ENCODE data around the gene DUSP1. TPM values are rescaled to one million over a fixed set of nuclear protein-coding genes. Genes with fewer than 3 reads are reported as not detected.

DUSP1 gene
- total and polyA plus RNA-seq, 9 of the 15 experiments (the other 6 are each of a cell fraction or from before 2014, with no cell fraction given), result 2.1 to 14.2 (median 8.5) TPM

DNA sequence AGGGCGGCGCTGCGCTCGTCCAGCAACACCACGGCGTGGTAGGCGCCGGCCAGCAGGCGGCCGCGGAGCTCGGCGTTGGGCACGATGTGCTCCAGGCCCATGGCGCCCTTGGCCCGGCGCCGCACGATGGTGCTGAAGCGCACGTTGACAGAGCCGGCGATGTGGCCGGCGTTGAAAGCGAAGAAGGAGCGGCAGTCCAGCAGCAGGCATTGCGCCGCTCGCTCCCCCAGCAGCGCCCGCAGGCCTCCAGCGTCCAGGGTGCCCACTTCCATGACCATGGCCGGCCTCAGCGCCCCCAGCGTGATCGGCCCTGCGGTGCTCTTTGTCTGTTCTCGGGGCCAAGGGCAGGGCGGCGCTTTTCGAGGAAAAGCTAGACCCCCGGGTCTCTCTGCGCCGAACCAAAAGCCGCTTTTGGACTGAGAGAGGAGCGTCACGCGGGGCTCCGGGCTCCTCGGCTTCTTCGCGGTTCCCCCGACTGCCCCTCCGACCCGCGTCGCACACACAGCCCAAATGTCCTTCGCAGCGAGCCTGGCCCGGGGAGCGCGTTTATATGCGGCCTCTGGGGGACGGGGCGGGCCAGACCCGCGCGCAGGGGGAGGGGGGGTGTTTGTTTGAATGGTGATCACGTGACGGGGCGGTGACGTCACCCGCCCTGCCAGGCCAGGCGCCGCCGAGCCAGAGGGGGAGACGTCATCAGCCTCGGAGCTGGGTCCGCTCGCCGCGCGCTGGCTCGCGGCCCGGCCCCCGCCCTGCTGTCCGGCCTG is at the start of gene DUSP1 (continued):
- TF ChIP-seq, protein P1, sequence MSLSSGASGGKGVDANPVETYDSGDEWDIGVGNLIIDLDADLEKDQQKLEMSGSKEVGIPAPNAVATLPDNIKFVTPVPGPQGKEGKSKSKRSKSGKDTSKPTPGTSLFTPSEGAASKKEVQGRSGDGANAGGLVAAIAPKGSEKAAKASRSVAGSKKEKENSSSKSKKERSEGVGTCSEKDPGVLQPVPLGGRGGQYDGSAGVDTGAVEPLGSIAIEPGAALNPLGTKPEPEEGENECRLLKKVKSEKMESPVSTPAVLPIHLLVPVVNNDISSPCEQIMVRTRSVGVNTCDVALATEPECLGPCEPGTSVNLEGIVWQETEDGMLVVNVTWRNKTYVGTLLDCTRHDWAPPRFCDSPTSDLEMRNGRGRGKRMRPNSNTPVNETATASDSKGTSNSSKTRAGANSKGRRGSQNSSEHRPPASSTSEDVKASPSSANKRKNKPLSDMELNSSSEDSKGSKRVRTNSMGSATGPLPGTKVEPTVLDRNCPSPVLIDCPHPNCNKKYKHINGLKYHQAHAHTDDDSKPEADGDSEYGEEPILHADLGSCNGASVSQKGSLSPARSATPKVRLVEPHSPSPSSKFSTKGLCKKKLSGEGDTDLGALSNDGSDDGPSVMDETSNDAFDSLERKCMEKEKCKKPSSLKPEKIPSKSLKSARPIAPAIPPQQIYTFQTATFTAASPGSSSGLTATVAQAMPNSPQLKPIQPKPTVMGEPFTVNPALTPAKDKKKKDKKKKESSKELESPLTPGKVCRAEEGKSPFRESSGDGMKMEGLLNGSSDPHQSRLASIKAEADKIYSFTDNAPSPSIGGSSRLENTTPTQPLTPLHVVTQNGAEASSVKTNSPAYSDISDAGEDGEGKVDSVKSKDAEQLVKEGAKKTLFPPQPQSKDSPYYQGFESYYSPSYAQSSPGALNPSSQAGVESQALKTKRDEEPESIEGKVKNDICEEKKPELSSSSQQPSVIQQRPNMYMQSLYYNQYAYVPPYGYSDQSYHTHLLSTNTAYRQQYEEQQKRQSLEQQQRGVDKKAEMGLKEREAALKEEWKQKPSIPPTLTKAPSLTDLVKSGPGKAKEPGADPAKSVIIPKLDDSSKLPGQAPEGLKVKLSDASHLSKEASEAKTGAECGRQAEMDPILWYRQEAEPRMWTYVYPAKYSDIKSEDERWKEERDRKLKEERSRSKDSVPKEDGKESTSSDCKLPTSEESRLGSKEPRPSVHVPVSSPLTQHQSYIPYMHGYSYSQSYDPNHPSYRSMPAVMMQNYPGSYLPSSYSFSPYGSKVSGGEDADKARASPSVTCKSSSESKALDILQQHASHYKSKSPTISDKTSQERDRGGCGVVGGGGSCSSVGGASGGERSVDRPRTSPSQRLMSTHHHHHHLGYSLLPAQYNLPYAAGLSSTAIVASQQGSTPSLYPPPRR (CRISPR knock-in tag; IDR thresholded peaks at IDR 0.05; ENCODE audit: borderline replicate concordance), result no peak
- TF ChIP-seq SAP30 (IDR thresholded peaks at IDR 0.05; ENCODE audit: borderline replicate concordance, insufficient read depth, low read depth, low read length, poor library complexity, severe bottlenecking) (peak; percentile 19), SMAD1 (IDR thresholded peaks at IDR 0.05; ENCODE audit: low read depth, low read length, partially characterized antibody) (peak; percentile 94), ZNF174 (CRISPR knock-in tag; IDR thresholded peaks at IDR 0.05) (no peak), NCOR1 (IDR thresholded peaks at IDR 0.05) (peak; percentile 54), HDAC3 (IDR thresholded peaks at IDR 0.05; ENCODE audit: borderline replicate concordance, partially characterized antibody) (no peak), SREBF2 (CRISPR knock-in tag; IDR thresholded peaks at IDR 0.05) (no peak), ZFP30 (CRISPR knock-in tag; IDR thresholded peaks at IDR 0.05; ENCODE audit: borderline replicate concordance) (no peak), FOXK1 (CRISPR knock-in tag; IDR thresholded peaks at IDR 0.05; ENCODE audit: borderline replicate concordance) (peak; percentile 91)
- TF ChIP-seq, protein P2, sequence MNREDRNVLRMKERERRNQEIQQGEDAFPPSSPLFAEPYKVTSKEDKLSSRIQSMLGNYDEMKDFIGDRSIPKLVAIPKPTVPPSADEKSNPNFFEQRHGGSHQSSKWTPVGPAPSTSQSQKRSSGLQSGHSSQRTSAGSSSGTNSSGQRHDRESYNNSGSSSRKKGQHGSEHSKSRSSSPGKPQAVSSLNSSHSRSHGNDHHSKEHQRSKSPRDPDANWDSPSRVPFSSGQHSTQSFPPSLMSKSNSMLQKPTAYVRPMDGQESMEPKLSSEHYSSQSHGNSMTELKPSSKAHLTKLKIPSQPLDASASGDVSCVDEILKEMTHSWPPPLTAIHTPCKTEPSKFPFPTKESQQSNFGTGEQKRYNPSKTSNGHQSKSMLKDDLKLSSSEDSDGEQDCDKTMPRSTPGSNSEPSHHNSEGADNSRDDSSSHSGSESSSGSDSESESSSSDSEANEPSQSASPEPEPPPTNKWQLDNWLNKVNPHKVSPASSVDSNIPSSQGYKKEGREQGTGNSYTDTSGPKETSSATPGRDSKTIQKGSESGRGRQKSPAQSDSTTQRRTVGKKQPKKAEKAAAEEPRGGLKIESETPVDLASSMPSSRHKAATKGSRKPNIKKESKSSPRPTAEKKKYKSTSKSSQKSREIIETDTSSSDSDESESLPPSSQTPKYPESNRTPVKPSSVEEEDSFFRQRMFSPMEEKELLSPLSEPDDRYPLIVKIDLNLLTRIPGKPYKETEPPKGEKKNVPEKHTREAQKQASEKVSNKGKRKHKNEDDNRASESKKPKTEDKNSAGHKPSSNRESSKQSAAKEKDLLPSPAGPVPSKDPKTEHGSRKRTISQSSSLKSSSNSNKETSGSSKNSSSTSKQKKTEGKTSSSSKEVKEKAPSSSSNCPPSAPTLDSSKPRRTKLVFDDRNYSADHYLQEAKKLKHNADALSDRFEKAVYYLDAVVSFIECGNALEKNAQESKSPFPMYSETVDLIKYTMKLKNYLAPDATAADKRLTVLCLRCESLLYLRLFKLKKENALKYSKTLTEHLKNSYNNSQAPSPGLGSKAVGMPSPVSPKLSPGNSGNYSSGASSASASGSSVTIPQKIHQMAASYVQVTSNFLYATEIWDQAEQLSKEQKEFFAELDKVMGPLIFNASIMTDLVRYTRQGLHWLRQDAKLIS (CRISPR knock-in tag; IDR thresholded peaks at IDR 0.05), result peak; percentile 99; the same call in 1 of the 2 replicates
- TF ChIP-seq, protein P3, sequence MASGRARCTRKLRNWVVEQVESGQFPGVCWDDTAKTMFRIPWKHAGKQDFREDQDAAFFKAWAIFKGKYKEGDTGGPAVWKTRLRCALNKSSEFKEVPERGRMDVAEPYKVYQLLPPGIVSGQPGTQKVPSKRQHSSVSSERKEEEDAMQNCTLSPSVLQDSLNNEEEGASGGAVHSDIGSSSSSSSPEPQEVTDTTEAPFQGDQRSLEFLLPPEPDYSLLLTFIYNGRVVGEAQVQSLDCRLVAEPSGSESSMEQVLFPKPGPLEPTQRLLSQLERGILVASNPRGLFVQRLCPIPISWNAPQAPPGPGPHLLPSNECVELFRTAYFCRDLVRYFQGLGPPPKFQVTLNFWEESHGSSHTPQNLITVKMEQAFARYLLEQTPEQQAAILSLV (tag; IDR thresholded peaks at IDR 0.05), result no peak
- TF ChIP-seq, protein P4, sequence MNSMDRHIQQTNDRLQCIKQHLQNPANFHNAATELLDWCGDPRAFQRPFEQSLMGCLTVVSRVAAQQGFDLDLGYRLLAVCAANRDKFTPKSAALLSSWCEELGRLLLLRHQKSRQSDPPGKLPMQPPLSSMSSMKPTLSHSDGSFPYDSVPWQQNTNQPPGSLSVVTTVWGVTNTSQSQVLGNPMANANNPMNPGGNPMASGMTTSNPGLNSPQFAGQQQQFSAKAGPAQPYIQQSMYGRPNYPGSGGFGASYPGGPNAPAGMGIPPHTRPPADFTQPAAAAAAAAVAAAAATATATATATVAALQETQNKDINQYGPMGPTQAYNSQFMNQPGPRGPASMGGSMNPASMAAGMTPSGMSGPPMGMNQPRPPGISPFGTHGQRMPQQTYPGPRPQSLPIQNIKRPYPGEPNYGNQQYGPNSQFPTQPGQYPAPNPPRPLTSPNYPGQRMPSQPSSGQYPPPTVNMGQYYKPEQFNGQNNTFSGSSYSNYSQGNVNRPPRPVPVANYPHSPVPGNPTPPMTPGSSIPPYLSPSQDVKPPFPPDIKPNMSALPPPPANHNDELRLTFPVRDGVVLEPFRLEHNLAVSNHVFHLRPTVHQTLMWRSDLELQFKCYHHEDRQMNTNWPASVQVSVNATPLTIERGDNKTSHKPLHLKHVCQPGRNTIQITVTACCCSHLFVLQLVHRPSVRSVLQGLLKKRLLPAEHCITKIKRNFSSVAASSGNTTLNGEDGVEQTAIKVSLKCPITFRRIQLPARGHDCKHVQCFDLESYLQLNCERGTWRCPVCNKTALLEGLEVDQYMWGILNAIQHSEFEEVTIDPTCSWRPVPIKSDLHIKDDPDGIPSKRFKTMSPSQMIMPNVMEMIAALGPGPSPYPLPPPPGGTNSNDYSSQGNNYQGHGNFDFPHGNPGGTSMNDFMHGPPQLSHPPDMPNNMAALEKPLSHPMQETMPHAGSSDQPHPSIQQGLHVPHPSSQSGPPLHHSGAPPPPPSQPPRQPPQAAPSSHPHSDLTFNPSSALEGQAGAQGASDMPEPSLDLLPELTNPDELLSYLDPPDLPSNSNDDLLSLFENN (IDR thresholded peaks at IDR 0.05; ENCODE audit: low read depth in 2 of 2, low read length in 2 of 2), result no peak; a peak in 1 of 4 replicates
